Osteocyte (in vitro differentiated cells): ENCODE results near the gene GFOD1. TPM values are rescaled to one million over a fixed set of nuclear protein-coding genes. Genes with fewer than 3 reads are reported as not detected.
A peak's percentile ranks its signal among the peaks of the same experiment; 100 is the strongest.

Experiments
- DNase-seq: peaks from one replicate; pipeline ENCODE4 v3.0.0; 2021; ENCODE audit warnings: mixed read lengths; ENCODE audit not compliant: unreplicated experiment; ENCODE audit errors: extremely low spot score
- H3K27ac Mint-ChIP-seq: one replicate; pipeline ENCODE4 v1.8.0; 2021; ENCODE audit warnings: mild to moderate bottlenecking, mixed read lengths; ENCODE audit not compliant: unreplicated experiment
- H3K27me3 Mint-ChIP-seq: one replicate; pipeline ENCODE4 v1.8.0; 2021; ENCODE audit warnings: mixed read lengths; ENCODE audit not compliant: unreplicated experiment
- H3K36me3 Mint-ChIP-seq: one replicate; pipeline ENCODE4 v1.8.0; 2021; ENCODE audit warnings: mixed read lengths; ENCODE audit not compliant: unreplicated experiment
- H3K4me1 Mint-ChIP-seq: one replicate; pipeline ENCODE4 v1.8.0; 2021; ENCODE audit warnings: mixed read lengths; ENCODE audit not compliant: unreplicated experiment
- H3K4me3 Mint-ChIP-seq: one replicate; pipeline ENCODE4 v1.8.0; 2021; ENCODE audit warnings: mild to moderate bottlenecking, moderate library complexity, mixed read lengths; ENCODE audit not compliant: unreplicated experiment
- H3K9me3 Mint-ChIP-seq: one replicate; pipeline ENCODE4 v1.8.0; 2021; ENCODE audit warnings: mixed read lengths; ENCODE audit not compliant: unreplicated experiment
- long read RNA-seq: library from polyadenylated mRNA; unstranded; transcript quantifications from one replicate; pipeline ENCODE4 v2.0.0, GENCODE V29; 2021
- total RNA-seq: library from RNA; stranded (reverse); gene quantifications from 2 replicates; pipeline ENCODE4 v1.2.1, GENCODE V29; 2021
- TF ChIP-seq, protein P1 (sequence below): fragments of 200-600 bp; sonication (generic); IDR thresholded peaks from 2 replicates; pipeline ENCODE4 v1.5.0; 2021; ENCODE audit warnings: antibody characterized with exemption, mild to moderate bottlenecking, moderate library complexity

The GFOD1 gene, protein sequence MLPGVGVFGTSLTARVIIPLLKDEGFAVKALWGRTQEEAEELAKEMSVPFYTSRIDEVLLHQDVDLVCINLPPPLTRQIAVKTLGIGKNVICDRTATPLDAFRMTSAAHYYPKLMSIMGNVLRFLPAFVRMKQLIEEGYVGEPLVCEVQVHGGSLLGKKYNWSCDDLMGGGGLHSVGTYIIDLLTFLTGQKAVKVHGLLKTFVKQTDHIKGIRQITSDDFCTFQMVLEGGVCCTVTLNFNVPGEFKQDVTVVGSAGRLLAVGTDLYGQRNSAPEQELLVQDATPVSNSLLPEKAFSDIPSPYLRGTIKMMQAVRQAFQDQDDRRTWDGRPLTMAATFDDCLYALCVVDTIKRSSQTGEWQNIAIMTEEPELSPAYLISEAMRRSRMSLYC
- total RNA-seq, result 0.65 and 0.89 TPM in 2 replicates
- long read RNA-seq, result 0 reads

DNA sequence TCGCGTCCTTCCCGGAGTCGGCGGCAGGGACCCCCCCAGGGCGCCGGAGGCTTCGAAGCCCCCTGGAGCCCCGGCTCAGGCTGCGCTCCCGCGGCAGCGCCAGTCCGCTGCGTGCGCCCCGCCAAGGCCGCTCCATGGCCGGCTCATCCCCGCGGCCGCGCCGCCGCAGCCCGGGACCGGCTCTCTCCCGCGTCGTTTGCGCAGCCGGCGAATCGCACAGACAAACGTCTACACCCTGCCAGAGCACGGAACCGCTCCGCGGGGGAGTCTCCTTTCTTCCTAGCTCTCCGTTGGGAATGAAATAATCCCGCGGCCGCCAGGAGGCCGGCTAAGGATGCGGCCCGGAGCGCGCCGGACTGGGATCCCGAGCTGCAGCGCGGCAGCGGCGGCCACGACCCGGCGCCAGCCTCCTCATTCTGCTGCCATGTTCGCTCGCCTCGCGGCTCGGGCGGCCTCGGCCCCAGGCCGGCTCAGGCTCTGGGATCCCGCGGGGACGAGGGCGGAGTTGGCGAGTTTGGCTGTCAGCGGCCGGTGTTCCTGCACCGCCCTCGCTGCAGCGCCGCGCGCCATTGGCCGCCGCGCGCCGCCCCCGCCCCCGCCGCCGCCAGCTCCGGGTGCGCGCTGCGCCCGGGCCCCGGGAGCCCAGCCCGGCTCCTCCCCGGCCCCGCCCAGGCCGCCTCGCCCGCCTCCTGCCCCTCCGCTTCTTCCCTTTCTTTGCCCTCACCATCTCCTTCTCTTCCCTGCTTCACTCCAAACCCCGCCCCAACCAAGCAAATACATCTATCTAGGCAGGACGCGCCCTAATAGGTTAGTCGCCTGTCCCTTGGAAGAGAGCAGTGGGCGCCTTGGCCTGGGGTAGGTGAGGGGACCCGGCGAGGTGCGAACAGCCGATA, at the start of gene GFOD1:
Gene GFOD1 (minus strand): TSS at position 479 of the 893 bp plus-strand sequence. CDS start 710 bp downstream, outside the sequence.
- H3K4me3 Mint-ChIP-seq, result peak within 1 kb of the TSS; percentile 83
- TF ChIP-seq, protein P1, sequence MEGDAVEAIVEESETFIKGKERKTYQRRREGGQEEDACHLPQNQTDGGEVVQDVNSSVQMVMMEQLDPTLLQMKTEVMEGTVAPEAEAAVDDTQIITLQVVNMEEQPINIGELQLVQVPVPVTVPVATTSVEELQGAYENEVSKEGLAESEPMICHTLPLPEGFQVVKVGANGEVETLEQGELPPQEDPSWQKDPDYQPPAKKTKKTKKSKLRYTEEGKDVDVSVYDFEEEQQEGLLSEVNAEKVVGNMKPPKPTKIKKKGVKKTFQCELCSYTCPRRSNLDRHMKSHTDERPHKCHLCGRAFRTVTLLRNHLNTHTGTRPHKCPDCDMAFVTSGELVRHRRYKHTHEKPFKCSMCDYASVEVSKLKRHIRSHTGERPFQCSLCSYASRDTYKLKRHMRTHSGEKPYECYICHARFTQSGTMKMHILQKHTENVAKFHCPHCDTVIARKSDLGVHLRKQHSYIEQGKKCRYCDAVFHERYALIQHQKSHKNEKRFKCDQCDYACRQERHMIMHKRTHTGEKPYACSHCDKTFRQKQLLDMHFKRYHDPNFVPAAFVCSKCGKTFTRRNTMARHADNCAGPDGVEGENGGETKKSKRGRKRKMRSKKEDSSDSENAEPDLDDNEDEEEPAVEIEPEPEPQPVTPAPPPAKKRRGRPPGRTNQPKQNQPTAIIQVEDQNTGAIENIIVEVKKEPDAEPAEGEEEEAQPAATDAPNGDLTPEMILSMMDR, result peak; percentile 43
- H3K27me3 Mint-ChIP-seq, result peaks cover 10% of the 10 kb centered on the region
- DNase-seq, result peak; percentile 93
- peak within 1 kb of the TSS; percentile 47 for H3K27ac Mint-ChIP-seq
- no peaks in the 10 kb centered on the region for H3K9me3 Mint-ChIP-seq
- H3K4me1 Mint-ChIP-seq, result peaks cover 13% of the 10 kb centered on the region
- no peaks in the 10 kb centered on the region for H3K36me3 Mint-ChIP-seq

DNA sequence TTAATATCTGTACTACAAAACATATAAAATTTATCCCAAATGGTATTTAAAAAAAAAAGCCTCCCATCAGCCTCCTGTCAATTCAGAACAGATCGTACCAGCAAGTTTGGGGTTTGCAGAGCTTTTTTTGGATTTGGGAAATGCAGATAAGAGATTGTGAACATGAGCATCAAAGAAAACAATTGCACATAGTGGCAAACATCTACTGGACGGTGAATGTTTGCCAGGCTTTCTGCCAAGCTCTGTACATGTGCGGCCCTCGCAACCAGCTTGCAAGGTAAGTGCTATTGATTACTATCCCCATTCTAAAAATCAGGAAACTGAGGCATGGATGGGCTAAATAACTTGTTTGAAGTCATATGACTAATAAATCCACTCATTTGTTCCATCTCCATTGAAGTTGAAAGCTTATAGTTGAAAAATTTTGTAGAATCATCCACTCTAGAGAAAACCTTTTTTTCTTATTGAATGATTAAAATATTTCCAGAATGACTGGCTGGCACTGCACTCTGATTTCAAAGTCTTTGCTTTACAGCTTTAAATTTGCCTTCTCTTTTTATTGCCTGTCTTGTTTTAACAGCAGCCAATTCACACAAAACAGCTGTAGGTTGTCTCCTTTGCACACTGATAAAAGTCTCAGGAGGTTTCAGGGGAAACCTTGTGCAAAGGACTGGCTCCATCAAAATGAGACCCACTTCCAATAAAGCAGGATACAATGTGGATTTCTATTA, 49.6 kb upstream of the GFOD1 start:
- no peaks in the 10 kb centered on the region for H3K9me3 Mint-ChIP-seq
- H3K4me3 Mint-ChIP-seq, result no peak overlapping the region
- TF ChIP-seq, protein P1, result no peak
- H3K36me3 Mint-ChIP-seq, result no peaks in the 10 kb centered on the region
- H3K4me1 Mint-ChIP-seq, result no peaks in the 10 kb centered on the region
- H3K27ac Mint-ChIP-seq, result no peak overlapping the region
- DNase-seq, result no peak
- peaks cover 7% of the 10 kb centered on the region for H3K27me3 Mint-ChIP-seq

DNA sequence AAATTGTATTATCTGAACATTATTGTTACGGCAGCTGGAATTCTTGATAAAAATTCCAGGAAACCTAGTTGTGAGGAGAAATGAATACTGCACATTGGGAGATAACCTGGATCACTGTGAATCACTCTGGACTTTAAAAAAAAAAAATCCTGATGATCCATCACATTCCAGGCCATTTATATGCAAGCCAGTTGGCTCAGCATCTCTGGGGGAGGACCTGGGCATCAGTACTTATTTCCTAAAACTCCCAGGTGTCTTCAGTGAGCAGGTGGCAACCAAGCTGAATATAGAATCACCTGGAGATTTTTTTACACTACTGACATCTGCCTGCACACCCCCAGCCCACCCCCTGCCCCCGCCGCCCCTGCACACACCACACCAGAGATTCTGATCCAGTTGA, 47.9 kb upstream of the GFOD1 start:
- TF ChIP-seq, protein P1, result no peak
- no peak for DNase-seq
- Mint-ChIP-seq H3K9me3 (no peaks in the 10 kb centered on the region), H3K36me3 (no peaks in the 10 kb centered on the region), H3K27ac (no peak overlapping the region), H3K4me1 (no peaks in the 10 kb centered on the region), H3K27me3 (peaks cover 7% of the 10 kb centered on the region), H3K4me3 (no peak overlapping the region)

DNA sequence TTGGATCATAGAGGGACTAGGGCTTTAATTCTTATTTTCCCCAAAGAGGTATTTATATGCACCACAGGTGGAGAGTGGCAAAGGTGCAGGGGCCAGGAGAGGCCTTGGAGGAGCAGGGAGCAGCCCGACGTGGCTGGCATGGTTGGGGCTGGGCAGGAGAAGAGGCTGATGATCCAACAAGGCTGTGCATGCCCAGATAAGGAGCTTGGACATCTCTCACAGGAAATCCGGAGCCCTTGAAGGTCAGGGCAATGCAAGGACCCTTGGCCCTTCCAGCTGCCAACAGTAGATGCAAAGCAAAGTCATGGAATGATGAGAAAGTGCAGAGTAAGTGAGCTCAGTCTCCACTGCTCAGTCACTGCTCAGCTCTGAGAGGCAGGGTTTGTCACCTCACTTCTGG, 47.1 kb upstream of the GFOD1 start:
- H3K4me3 Mint-ChIP-seq, result no peak overlapping the region
- H3K36me3 Mint-ChIP-seq, result no peaks in the 10 kb centered on the region
- peaks cover 7% of the 10 kb centered on the region for H3K27me3 Mint-ChIP-seq
- no peaks in the 10 kb centered on the region for H3K4me1 Mint-ChIP-seq
- no peaks in the 10 kb centered on the region for H3K9me3 Mint-ChIP-seq
- DNase-seq, result no peak
- H3K27ac Mint-ChIP-seq, result no peak overlapping the region
- TF ChIP-seq, protein P1, result no peak
